GM10248 (cell line): ENCODE measurements around the gene ERMN.

Source experiments
- CTCF ChIA-PET: fragments of 300-600 bp; sonication (Branson Sonifier 250); formaldehyde crosslinking; extraction: SDS; loops from one replicate; lab custom pipeline; 2021; ENCODE audit warnings: antibody characterized with exemption; lab: Yijun Ruan, JAX
- POLR2A ChIA-PET: fragments of 350-650 bp; sonication (Branson Sonifier 250); formaldehyde crosslinking; extraction: SDS; loops from one replicate; lab custom pipeline; 2020; ENCODE audit warnings: antibody characterized with exemption; lab: Yijun Ruan, JAX
- DNase-seq: peaks from one replicate; pipeline ENCODE4 v3.0.0; 2012; ENCODE audit errors: extremely low spot score
- CTCF ChIP-seq: IDR thresholded peaks from 2 replicates; pipeline ENCODE4 v1.5.1; 2012; ENCODE audit warnings: mild to moderate bottlenecking, low read depth; ENCODE audit errors: extremely low read depth, missing control alignments, control extremely low read depth

ERMN gene

GRCh38 chr2:157315901-157316300 is 9.7 kb downstream of the ERMN start:
- ChIA-PET CTCF (interaction anchor here (0.8 to 4.8 kb wide), 5 partner anchors 9 to 138 kb away, joined by 3 to 67 read pairs (median 5); partner anchors contain the start of gene ERMN), POLR2A (no interaction called here)
- no peak for DNase-seq
- TF ChIP-seq CTCF: no peak

GRCh38 chr2:157312866-157313486 is 12.6 kb downstream of the ERMN start:
- POLR2A ChIA-PET: no interaction called here
- TF ChIP-seq CTCF: no peak
- CTCF ChIA-PET: interaction anchor here (1.3 to 1.7 kb wide), 3 partner anchors 11 to 23 kb away, joined by 6 to 16 read pairs (median 12); partner anchors contain the start of gene ERMN
- DNase-seq: no peak

GRCh38 chr2:157311706-157312105 is 13.9 kb downstream of the ERMN start:
- CTCF ChIA-PET: interaction anchor here (2.6 to 12.0 kb wide), 2 partner anchors 10 to 21 kb away, joined by 23 to 258 read pairs; partner anchors contain the start of gene ERMN
- no peak for TF ChIP-seq CTCF
- POLR2A ChIA-PET: no interaction called here
- no peak for DNase-seq

- POLR2A ChIA-PET: no interaction called here
- no peak for TF ChIP-seq CTCF
- no peak for DNase-seq
Observed at GRCh38 chr2:157309878-157310277, 15.7 kb downstream of the ERMN start.

GRCh38 chr2:157307021-157307420 is 18.6 kb downstream of the ERMN start:
- CTCF ChIA-PET: interaction anchor here (1.0 to 12.0 kb wide), 10 partner anchors 8 to 1438 kb away, joined by 3 to 258 read pairs (median 3); partner anchors contain the start of gene ERMN
- POLR2A ChIA-PET: no interaction called here
- DNase-seq: no peak
- no peak for TF ChIP-seq CTCF

More at GRCh38 chr2:157309878-157310277, 15.7 kb downstream of the ERMN start:
- CTCF ChIA-PET: interaction anchor here (2.2 to 12.0 kb wide), 3 partner anchors 8 to 182 kb away, joined by 5 to 258 read pairs (median 23); partner anchors contain the start of gene ERMN

- no peak for TF ChIP-seq CTCF
- no peak for DNase-seq
- POLR2A ChIA-PET: no interaction called here
- CTCF ChIA-PET: interaction anchor here (1.0 to 12.0 kb wide), 12 partner anchors 11 to 1449 kb away, joined by 3 to 258 read pairs (median 7); partner anchors contain the start of gene ERMN
Observed at GRCh38 chr2:157305723-157306110, 19.9 kb downstream of the ERMN start.
